ENCODE measurements around the gene PDLIM7. TPM values are rescaled to one million over a fixed set of nuclear protein-coding genes. Genes with fewer than 3 reads are reported as not detected.

The PDLIM7 gene
- total RNA-seq, 1 donor from 2014 or later: 7.8 TPM

- DNase-seq: no peak
Measured at GRCh38 chr5:177505075-177505474, 7.7 kb upstream of the PDLIM7 start.

GRCh38 chr5:177504086-177505056, 7.0 kb upstream of the PDLIM7 start:
- DNase-seq: no peak

DNA sequence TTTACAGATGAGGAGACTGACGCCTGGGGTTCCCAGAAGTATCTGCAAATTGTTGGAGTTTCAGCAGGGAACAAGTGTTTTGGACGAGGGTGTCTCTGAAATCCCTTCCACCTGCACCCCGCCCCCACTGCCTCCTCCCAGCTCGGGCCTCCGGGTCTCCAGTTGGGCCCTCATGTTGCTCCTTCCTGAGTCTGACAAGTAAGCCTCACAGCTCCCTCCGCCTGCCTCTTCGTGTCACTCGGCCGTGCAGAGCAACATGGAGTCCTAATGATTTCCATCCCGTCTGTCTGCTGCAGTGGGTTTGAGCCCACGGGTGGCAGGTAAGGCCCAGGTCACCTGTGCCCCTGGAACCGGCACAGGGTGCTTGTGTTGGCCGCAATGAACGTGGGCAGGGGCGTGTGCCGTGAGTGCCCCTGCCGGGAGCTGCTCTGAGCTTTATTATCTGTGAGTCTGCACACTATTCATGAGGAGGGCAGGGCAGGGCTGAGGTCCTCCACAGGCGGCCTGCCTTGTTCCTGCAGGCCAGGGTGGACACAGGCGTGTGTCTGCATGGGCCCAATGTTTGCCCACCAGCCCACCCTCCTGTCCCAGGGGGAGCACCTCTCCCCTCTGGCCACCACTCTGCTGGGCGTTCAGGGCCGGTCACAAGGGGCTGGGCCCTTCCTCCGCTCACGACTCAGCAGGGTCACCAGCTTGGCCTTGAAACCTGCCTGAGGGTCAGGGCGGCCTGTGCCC, 6.1 kb upstream of the PDLIM7 start:
- DNase-seq: no peak

DNA sequence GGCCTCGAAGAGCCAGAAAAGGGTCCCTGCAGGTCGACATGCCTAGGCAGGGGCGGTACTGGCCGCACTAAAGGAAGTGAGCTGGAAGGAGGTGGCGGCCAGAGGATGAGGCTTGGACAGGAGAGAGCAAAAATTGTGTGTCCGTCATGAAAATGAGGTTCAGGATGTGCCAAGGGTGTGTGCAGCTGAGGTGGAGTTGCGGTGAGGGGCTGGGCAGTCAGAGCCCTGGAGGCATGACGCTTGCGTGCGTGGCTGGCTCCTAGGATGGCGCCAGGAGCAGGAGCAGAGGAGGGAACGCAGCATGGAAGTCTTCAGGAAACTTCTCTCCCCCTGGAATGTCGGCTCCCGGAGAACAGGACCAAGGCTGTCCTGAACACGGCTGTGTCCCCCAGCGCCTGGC, 5.5 kb upstream of the PDLIM7 start:
- no peak for DNase-seq

GRCh38 chr5:177501874-177502678, 4.7 kb upstream of the PDLIM7 start:
- no peak for DNase-seq

GRCh38 chr5:177500685-177501522, 3.5 kb upstream of the PDLIM7 start:
- DNase-seq: peak; percentile 83

DNA sequence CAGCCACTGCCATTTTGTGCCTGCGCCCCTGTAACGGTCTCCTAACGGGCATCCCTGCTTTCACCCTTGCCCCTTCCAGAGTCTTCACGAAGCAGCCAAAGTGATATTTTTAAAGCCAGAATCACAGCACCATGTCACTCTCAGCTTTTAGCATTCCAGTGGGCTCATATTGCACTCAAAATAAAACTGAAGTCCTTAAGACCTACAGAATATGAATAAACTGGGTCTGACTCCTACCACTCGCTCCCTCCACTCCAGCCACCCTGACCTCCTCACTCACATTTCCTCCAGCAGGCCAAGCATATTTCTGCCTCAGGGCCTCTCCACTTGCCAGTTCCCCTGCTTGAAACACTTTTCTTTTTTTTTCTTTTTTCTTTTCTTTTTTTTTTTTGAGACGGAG, 2.4 kb upstream of the PDLIM7 start:
- DNase-seq: no peak

GRCh38 chr5:177498013-177498787, 796 bp upstream of the PDLIM7 start:
- DNase-seq: no peak

- no peak for DNase-seq
Measured at GRCh38 chr5:177496727-177497291, 595 bp downstream of the PDLIM7 start.

- DNase-seq: no peak
Measured at GRCh38 chr5:177496070-177496726, 1.2 kb downstream of the PDLIM7 start.

DNA sequence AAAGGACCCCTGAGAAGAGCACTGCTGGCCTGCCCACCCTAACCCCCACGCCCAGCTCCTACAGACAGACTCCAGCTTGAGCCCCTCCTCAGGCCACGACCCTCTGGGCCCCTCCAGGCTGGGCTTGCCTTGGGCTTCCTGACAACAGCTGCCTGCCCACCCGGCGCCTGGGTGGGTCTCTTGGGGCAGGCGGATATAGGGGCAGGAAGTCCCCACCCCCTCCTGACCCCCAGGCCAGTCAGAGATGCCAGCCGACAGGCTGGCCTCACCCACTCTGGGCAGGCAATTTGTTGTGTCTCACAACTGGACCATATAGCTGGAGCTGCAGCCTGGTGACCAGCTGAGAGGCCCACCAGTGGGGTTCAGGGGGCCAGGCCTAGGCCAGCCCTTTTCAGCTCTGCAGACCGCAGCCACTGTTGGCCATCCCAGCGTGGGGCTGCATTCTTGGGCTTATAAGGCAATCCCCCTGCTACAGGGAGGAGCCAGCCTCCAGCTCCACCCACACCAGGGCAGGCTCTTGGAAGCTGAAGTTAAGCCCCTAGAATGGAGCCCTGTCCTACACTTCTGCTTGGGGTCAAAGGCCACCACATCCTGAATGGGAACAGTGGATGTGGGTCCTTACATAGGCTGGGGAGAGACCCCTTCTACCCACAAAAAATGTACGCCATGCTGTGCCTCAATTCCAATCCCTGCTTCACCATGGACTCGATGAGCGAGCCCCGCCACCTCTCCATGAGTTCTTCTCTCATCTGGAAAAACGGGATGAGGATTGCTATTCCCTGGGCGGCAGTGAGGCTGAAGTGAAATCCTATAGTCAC, 2.0 kb downstream of the PDLIM7 start:
- no peak for DNase-seq

- no peak for DNase-seq
Measured at GRCh38 chr5:177494346-177495195, 2.8 kb downstream of the PDLIM7 start.

DNA sequence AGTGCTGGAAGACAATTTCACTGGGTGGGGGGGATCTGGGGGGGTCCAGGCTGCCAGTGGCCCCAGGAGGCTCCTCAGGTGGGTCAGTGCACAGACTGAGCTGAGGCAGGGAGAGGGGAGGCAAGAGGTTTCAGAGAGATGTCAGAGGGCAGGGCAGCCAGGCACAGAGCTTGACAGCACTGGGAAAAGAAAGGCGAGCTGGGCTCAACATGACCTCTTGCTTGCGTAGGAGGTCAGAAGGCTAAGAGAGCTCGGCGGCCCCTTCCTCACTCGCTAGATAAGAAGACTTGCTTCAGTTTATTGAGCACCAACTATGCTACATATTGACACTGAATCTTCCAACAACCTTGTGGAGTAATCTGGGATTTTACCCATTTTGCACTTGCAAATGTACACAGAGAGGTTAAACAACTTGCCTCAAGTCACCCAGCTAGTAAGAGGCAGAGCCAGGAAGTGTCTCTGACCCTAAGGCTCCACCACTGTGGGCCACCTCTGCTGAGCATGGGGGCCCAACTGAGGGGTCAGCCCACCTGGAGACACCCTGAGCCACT, 3.5 kb downstream of the PDLIM7 start:
- DNase-seq: no peak

DNA sequence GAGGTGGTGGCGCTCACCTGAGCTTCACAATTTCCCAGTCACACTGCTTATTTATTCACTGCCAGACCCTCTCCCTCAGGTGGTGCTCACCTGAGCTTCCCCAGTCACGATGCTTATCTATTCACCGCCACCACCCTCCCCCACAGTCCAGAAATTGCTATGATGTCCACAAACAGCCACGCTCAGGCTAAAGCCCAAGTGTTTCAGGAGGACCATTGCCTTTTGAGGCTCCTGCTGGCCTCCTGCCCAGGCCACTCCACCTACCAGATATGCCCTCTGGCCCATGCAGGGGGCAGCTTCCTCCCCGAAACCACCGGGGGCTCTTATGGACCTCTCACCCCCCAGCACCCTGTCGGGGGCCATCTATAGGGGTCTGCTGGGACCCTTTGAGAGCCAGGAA, 4.6 kb downstream of the PDLIM7 start:
- no peak for DNase-seq

DNA sequence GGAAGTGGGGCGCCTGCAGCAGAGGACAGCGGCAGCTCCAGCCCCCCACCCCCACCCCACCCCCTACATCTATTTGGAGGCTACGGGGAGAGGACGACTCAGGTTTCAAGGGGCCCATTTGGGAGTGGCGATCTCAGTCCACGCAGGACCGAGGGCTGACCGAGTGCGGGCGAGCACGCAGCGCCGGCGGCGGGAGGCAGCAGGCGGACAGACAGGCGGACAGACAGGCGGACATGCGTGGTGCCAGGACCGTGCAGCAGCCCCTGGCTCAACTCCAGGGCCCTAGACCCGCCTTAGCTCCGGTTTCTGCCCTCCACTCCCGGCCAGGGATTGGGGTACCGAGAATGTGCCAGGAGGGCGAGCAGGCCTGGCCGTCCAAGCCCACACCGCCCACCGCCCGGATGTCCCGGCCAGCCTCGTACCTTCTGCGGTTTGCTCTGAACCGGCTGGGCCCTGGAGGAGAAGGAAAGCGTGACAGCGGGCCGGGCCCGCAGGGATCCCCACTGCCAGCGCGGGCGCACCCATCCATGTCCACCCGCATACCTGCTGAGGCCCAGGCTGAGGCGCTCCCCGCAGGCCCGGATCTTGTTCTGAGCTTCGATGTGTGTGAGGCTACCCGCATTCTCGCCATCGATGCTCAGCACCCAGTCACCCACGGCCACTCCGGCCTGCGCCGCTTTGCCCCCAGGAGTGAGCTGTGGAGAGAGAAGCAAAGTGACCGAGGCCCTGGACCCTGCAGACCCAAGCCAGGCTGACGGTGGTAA, 5.2 kb downstream of the PDLIM7 start:
- DNase-seq: no peak

GRCh38 chr5:177491429-177491945, 5.9 kb downstream of the PDLIM7 start:
- no peak for DNase-seq

DNA sequence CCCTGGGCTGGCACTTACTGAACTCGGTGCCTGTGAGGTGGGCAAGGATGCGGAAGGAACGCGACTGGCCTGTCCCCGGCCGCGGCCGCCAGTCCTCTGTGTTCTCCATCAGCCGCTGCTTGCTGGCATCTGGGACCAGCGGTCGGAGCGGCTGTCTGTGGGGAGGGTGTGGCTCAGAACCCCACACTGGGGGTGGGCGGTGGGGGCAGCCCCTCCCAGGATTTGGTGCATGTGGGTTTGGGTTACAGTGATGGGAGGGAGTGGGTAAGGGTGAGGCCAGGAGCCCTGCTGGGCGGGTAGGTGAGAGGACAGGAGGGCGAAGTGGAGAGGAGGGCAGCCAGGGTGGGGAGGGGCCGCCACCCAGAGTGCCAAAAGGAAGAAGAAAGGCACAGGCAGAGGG, 6.4 kb downstream of the PDLIM7 start:
- DNase-seq: no peak
